GM06990 (cell line): Measurements from ENCODE around the gene DHRS7B.
"Not testable (repeated sequence)": the region's sequence is repeated elsewhere in the genome, so short reads cannot be mapped to it uniquely, and the experiment has no call there.

Source experiments
- DNase-seq: peaks from one replicate; pipeline ENCODE4 v3.0.0-alpha.2; 2011; ENCODE audit not compliant: insufficient read length; ENCODE audit errors: extremely low read depth
- H3K27me3 ChIP-seq: replicated peaks from 2 replicates; pipeline ENCODE4 v1.6.0; 2011; ENCODE audit warnings: low read length; ENCODE audit not compliant: control insufficient read depth, insufficient read depth
- H3K36me3 ChIP-seq: 2 replicates; pipeline ENCODE4 v1.5.1; 2011; ENCODE audit warnings: low read length; ENCODE audit not compliant: control insufficient read depth, insufficient read depth
- H3K4me3 ChIP-seq: replicated peaks from 2 replicates; pipeline ENCODE4 v1.5.1; 2011; ENCODE audit warnings: low read depth, mild to moderate bottlenecking, control low read depth, low read length
- TF ChIP-seq, protein P1 (sequence below): IDR thresholded peaks from 2 replicates; pipeline ENCODE4 v1.5.1; 2011; ENCODE audit warnings: low read length, control low read depth, mild to moderate bottlenecking, inconsistent platforms; ENCODE audit not compliant: insufficient read depth, poor library complexity, severe bottlenecking

DHRS7B gene

DNA sequence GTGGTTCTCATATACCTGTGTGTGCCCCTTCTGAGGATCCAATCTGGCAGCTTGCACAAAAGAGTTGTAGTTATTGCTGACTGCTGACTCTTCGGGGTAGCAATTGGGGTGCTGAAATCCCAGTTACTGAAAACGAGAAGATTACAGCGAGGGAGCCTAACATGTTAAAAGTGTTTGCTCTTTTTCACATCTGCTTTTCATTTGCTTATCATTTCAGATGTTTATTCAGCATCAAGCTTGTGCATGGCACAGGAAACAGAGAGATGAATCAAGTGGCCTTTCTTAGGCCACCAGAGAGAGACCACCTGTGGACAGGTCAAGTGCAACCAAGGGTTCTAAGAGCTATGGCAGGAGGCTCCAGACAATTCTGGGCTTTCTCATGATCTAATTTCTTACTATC is 16.9 kb downstream of the DHRS7B start:
- Histone ChIP-seq H3K4me3 (no peak overlapping the region), H3K36me3 (no peaks in the 10 kb centered on the region), H3K27me3 (no peaks in the 10 kb centered on the region)
- DNase-seq, result no peak
- TF ChIP-seq, protein P1, sequence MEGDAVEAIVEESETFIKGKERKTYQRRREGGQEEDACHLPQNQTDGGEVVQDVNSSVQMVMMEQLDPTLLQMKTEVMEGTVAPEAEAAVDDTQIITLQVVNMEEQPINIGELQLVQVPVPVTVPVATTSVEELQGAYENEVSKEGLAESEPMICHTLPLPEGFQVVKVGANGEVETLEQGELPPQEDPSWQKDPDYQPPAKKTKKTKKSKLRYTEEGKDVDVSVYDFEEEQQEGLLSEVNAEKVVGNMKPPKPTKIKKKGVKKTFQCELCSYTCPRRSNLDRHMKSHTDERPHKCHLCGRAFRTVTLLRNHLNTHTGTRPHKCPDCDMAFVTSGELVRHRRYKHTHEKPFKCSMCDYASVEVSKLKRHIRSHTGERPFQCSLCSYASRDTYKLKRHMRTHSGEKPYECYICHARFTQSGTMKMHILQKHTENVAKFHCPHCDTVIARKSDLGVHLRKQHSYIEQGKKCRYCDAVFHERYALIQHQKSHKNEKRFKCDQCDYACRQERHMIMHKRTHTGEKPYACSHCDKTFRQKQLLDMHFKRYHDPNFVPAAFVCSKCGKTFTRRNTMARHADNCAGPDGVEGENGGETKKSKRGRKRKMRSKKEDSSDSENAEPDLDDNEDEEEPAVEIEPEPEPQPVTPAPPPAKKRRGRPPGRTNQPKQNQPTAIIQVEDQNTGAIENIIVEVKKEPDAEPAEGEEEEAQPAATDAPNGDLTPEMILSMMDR, result no peak

DNA sequence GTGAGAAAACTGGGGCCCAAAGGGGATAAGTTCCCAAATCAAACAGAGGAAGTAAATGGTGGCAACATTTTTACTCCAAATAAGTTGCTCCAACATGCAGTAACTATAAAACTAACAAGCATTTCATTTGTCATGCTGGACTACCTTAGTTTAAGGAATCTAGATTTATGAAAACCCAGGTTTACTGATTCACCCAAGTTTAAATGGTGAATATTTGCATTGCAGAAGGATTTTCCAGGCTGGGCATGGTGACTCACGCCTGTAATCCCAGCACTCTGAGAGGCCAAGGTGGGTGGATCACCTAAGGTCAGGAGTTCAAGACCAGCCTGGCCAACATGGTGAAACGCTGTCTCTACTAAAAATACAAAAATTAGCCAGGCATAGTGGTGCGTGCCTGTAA is 17.5 kb downstream of the DHRS7B start:
- H3K36me3 ChIP-seq, result not testable (repeated sequence)

DNA sequence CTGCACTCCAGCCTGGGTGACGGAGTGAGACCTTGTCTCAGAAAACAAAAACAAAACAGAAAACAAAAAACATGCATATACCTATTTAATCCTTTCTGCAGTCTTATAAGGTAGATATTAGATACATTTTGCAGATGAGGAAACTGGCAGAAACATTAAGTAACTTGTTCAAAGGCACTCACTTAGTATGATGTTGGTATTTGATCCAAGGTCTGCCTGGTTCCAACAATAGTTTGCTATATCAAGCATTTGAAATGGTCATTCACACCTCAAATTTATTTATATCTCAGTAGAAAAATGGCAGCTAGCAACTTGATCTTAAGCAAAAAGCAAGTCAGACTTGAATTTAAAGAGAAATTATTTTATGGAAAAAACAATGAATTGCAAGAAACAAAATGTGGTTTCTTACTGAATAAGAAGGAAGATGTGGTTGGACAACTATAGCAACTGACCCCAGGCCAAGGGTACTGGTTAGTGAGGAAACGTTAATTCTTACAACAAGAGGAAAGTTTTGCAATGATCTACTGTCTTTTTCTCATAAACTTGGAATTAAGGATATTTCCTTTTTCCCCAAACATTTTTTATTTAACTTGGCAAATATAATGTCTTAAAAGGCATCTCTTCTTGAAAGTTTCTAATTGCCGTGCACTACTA is 19.7 kb downstream of the DHRS7B start:
- no peak for DNase-seq
- Histone ChIP-seq H3K4me3 (no peak overlapping the region), H3K27me3 (no peaks in the 10 kb centered on the region), H3K36me3 (no peaks in the 10 kb centered on the region)
- TF ChIP-seq, protein P1, result no peak

More for the DNA sequence above, 17.5 kb downstream of the DHRS7B start:
- DNase-seq, H3K4me3 ChIP-seq, H3K27me3 ChIP-seq: not testable (repeated sequence)

DNA sequence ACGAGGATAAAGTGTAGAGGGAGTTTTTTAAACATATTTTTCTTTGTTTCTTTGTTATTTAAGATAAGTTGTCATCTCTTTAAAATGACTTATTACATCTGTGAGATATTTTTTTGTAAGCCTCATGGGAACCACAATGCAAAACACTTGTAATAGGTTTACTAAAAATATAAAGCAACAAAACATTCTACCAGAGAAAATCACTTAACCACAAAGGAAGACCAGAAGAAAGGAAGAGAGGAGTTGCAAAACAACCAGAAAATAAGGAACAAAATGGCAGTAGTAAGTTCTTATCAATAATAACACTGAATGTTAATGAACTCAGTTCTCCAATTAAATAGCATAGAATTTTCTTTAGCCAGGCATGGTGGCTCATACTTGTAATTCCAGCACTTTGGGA is 22.9 kb downstream of the DHRS7B start:
- DNase-seq, result no peak
- Histone ChIP-seq H3K4me3 (no peak overlapping the region), H3K27me3 (no peaks in the 10 kb centered on the region), H3K36me3 (no peaks in the 10 kb centered on the region)
- TF ChIP-seq, protein P1, result no peak

DNA sequence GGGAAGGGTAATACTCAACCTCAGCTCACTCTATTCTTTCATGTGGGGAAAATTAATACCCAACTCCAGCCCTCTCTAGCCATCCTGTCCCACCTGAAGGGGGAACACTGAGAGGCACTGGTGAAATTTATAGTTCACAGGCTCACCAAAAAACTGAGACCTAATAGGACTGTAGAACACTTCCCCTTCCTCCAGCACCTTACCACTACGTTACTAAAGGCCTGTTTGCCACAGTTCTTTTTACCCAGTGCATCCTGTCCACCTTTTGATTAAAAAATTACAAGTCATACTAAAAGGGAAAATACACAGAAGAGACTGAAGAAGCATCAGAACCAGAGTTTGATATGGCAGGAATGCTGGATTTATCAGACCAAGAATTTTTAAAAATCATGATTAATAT is 26.0 kb downstream of the DHRS7B start:
- no peaks in the 10 kb centered on the region for H3K27me3 ChIP-seq
- no peak overlapping the region for H3K4me3 ChIP-seq
- TF ChIP-seq, protein P1, result no peak
- H3K36me3 ChIP-seq, result no peaks in the 10 kb centered on the region
- no peak for DNase-seq

DNA sequence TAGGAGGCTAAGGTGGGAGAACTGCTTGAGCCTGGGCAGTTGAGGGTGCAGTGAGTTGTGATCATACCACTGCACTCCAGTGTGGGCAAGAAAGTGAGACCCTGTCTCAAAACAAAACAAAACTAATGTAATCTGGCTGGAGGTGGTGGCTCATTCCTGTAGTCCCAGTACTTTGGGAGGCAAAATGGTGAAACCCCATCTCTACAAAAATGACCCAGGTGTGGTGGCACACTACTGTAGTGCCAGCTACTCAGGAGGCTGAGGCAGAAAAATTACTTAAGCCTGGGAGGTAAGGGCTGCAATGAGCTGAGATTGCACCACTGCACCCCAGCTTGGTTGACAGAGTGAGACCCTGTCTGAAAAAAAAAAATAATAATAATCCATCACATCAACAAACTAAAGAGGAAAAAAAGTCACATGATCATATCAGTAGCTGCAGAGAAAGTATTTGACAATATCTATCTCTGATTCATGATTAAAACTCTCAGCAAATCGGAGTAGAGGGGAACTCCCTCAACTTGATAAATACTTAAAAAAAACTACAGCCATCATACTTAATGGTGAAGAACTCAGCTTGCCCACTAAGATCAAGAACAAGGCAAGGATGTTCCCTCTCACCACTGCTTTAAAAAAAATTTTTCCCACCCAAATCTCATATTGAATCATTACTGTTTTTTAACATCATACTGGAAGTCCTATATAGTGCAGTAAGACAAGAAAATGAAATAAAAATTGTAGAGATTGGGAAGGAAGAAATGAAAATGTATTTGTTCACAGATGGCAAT is 31.0 kb downstream of the DHRS7B start:
- Histone ChIP-seq H3K36me3 (no peaks in the 10 kb centered on the region), H3K4me3 (no peak overlapping the region), H3K27me3 (no peaks in the 10 kb centered on the region)
- DNase-seq, result no peak
- TF ChIP-seq, protein P1, result no peak
